Measurements from ENCODE around the gene CHP2. TPM values are rescaled to one million over a fixed set of nuclear protein-coding genes. Genes with fewer than 3 reads are reported as not detected.

Gene CHP2
- total RNA-seq, 1 experiment from 2014 or later: not detected

GRCh38 chr16:23801378-23801777 lies 46.6 kb downstream of the CHP2 start:
- Histone ChIP-seq H3K4me1 (no peaks in the 10 kb centered on the region), H3K9me3 (no peaks in the 10 kb centered on the region), H3K4me3 (ENCODE audit: low read depth, low read length) (no peak overlapping the region), H3K36me3 (ENCODE audit: control insufficient read depth, insufficient read depth, low read length) (no peaks in the 10 kb centered on the region), H3K27me3 (replicated peaks; ENCODE audit: control insufficient read depth, insufficient read depth, low read length) (no peaks in the 10 kb centered on the region)
- Mint-ChIP-seq H3K9me3 (ENCODE audit: unreplicated experiment) (no peaks in the 10 kb centered on the region), H3K27me3 (ENCODE audit: insufficient read depth, unreplicated experiment) (peaks cover 15% of the 10 kb centered on the region), H3K27ac (ENCODE audit: unreplicated experiment) (no peak overlapping the region), H3K4me1 (ENCODE audit: low read depth, unreplicated experiment) (no peaks in the 10 kb centered on the region), H3K36me3 (ENCODE audit: insufficient read depth, unreplicated experiment) (no peaks in the 10 kb centered on the region), H3K4me3 (ENCODE audit: unreplicated experiment) (no peak overlapping the region)
- BruUV-seq (replicated peaks): no TSS peak
- POLR2A ChIA-PET: no interaction called here
- DNase-seq: peak; percentile 55 to 59
- CTCF ChIA-PET: no interaction called here
- TF ChIP-seq CTCF (IDR thresholded peaks at IDR 0.05; ENCODE audit: insufficient read depth in 1 of 2, low read depth in 1 of 2, low read length in 1 of 2, severe bottlenecking in 1 of 2, unreplicated experiment in 1 of 2): peak; percentile 36 to 65
- intact Hi-C loops (cut with micrococcal nuclease; ENCODE audit: unreplicated experiment): loop anchor here (2.0 kb wide), 1 partner anchor 209 kb away; no protein-coding TSS in a partner anchor

GRCh38 chr16:23802776-23803175 lies 48.0 kb downstream of the CHP2 start:
- CTCF ChIA-PET: interaction anchor here (0.6 kb wide), 1 partner anchor 68 kb away, joined by 4 read pairs; no protein-coding TSS in a partner anchor
- no peaks in the 10 kb centered on the region for H3K9me3 Mint-ChIP-seq (ENCODE audit: unreplicated experiment)

GRCh38 chr16:23803591-23804123 lies 48.8 kb downstream of the CHP2 start:
- Histone ChIP-seq H3K27me3 (replicated peaks; ENCODE audit: control insufficient read depth, insufficient read depth, low read length) (no peaks in the 10 kb centered on the region), H3K4me1 (no peaks in the 10 kb centered on the region), H3K4me3 (ENCODE audit: low read depth, low read length) (no peak overlapping the region), H3K9me3 (no peaks in the 10 kb centered on the region), H3K36me3 (ENCODE audit: control insufficient read depth, insufficient read depth, low read length) (no peaks in the 10 kb centered on the region)
- intact Hi-C loops (cut with micrococcal nuclease; ENCODE audit: unreplicated experiment): no loop called here
- H3K4me1 Mint-ChIP-seq (ENCODE audit: low read depth, unreplicated experiment): no peaks in the 10 kb centered on the region
- DNase-seq: peak; percentile 44 to 52
- CTCF ChIA-PET: interaction anchor here (0.6 to 0.9 kb wide), 3 partner anchors 68 to 701 kb away, joined by 3 to 4 read pairs (median 4); no protein-coding TSS in a partner anchor
- no TSS peak for BruUV-seq (replicated peaks)
- POLR2A ChIA-PET: no interaction called here
- no peaks in the 10 kb centered on the region for H3K36me3 Mint-ChIP-seq (ENCODE audit: insufficient read depth, unreplicated experiment)
- H3K9me3 Mint-ChIP-seq (ENCODE audit: unreplicated experiment): no peaks in the 10 kb centered on the region
- H3K27me3 Mint-ChIP-seq (ENCODE audit: insufficient read depth, unreplicated experiment): peaks cover 15% of the 10 kb centered on the region
- peak in 1 of 2 experiments; percentile 41 for TF ChIP-seq CTCF (IDR thresholded peaks at IDR 0.05; ENCODE audit: insufficient read depth in 1 of 2, low read depth in 1 of 2, low read length in 1 of 2, severe bottlenecking in 1 of 2, unreplicated experiment in 1 of 2)
- H3K27ac Mint-ChIP-seq (ENCODE audit: unreplicated experiment): no peak overlapping the region
- no peak overlapping the region for H3K4me3 Mint-ChIP-seq (ENCODE audit: unreplicated experiment)

More at GRCh38 chr16:23802776-23803175, 48.0 kb downstream of the CHP2 start:
- no peak for DNase-seq
- H3K27me3 Mint-ChIP-seq (ENCODE audit: insufficient read depth, unreplicated experiment): peaks cover 15% of the 10 kb centered on the region
- H3K4me3 Mint-ChIP-seq (ENCODE audit: unreplicated experiment): no peak overlapping the region
- Histone ChIP-seq H3K4me1 (no peaks in the 10 kb centered on the region), H3K27me3 (replicated peaks; ENCODE audit: control insufficient read depth, insufficient read depth, low read length) (no peaks in the 10 kb centered on the region), H3K4me3 (ENCODE audit: low read depth, low read length) (no peak overlapping the region), H3K36me3 (ENCODE audit: control insufficient read depth, insufficient read depth, low read length) (no peaks in the 10 kb centered on the region), H3K9me3 (no peaks in the 10 kb centered on the region)
- intact Hi-C loops (cut with micrococcal nuclease; ENCODE audit: unreplicated experiment): no loop called here
- no peak for TF ChIP-seq CTCF (IDR thresholded peaks at IDR 0.05; ENCODE audit: insufficient read depth in 1 of 2, low read depth in 1 of 2, low read length in 1 of 2, severe bottlenecking in 1 of 2, unreplicated experiment in 1 of 2)
- BruUV-seq (replicated peaks): no TSS peak
- no peaks in the 10 kb centered on the region for H3K4me1 Mint-ChIP-seq (ENCODE audit: low read depth, unreplicated experiment)
- no peaks in the 10 kb centered on the region for H3K36me3 Mint-ChIP-seq (ENCODE audit: insufficient read depth, unreplicated experiment)
- H3K27ac Mint-ChIP-seq (ENCODE audit: unreplicated experiment): no peak overlapping the region
- POLR2A ChIA-PET: no interaction called here
